WTC11 (cell line): ENCODE measurements around the gene TXNL4A.

ENCODE experiments used
- ARID4B ChIP-seq: sonication (generic); formaldehyde crosslinking; IDR thresholded peaks from 2 replicates; pipeline ENCODE4 v1.8.0; 2023; ENCODE audit warnings: missing genetic modification reagents, mild to moderate bottlenecking, borderline replicate concordance
- CBFB ChIP-seq: sonication (generic); formaldehyde crosslinking; IDR thresholded peaks from 2 replicates; pipeline ENCODE4 v1.8.1; 2022; ENCODE audit warnings: mild to moderate bottlenecking, low read depth, missing genetic modification reagents
- CREB1 ChIP-seq: sonication (generic); formaldehyde crosslinking; IDR thresholded peaks from 2 replicates; pipeline ENCODE4 v1.8.0; 2023; ENCODE audit warnings: mild to moderate bottlenecking, missing genetic modification reagents
- CTCF ChIP-seq: fragments of 200-600 bp; IDR thresholded peaks from 2 replicates; pipeline ENCODE4 v1.8.0; 2022; ENCODE audit warnings: antibody characterized with exemption
- E2F1 ChIP-seq: sonication (generic); formaldehyde crosslinking; IDR thresholded peaks from 2 replicates; pipeline ENCODE4 v1.8.0; 2022; ENCODE audit warnings: mild to moderate bottlenecking, missing genetic modification reagents
- E2F4 ChIP-seq: sonication (generic); formaldehyde crosslinking; IDR thresholded peaks from 2 replicates; pipeline ENCODE4 v1.8.1; 2022; ENCODE audit warnings: low read depth, mild to moderate bottlenecking, moderate library complexity, missing genetic modification reagents, borderline replicate concordance
- ELF4 ChIP-seq: sonication (generic); formaldehyde crosslinking; IDR thresholded peaks from 2 replicates; pipeline ENCODE4 v1.8.1; 2022; ENCODE audit warnings: low read depth, mild to moderate bottlenecking, moderate library complexity, missing genetic modification reagents
- MAX ChIP-seq: sonication (generic); formaldehyde crosslinking; IDR thresholded peaks from 2 replicates; pipeline ENCODE4 v1.8.0; 2022; ENCODE audit warnings: mild to moderate bottlenecking, missing genetic modification reagents
- MYBL2 ChIP-seq: sonication (generic); formaldehyde crosslinking; IDR thresholded peaks from 2 replicates; pipeline ENCODE4 v1.8.1; 2023; ENCODE audit warnings: mild to moderate bottlenecking, moderate library complexity, missing genetic modification reagents
- NFYB ChIP-seq: sonication (generic); formaldehyde crosslinking; conservative IDR thresholded peaks from 2 replicates; pipeline ENCODE4 v1.8.0; 2022; ENCODE audit warnings: low read depth, missing genetic modification reagents
- USF2 ChIP-seq: sonication (generic); formaldehyde crosslinking; IDR thresholded peaks from 2 replicates; pipeline ENCODE4 v1.8.1; 2023; ENCODE audit warnings: mild to moderate bottlenecking, missing genetic modification reagents, moderate library complexity
- ZBTB21 ChIP-seq: sonication (generic); formaldehyde crosslinking; IDR thresholded peaks from 2 replicates; pipeline ENCODE4 v1.8.1; 2023; ENCODE audit warnings: mild to moderate bottlenecking, missing genetic modification reagents, borderline replicate concordance
- ZMAT4 ChIP-seq: fragments of 250-450 bp; sonication (Bioruptor Pico); IDR thresholded peaks from 2 replicates; pipeline ENCODE4 v1.9.0; 2021; ENCODE audit warnings: mild to moderate bottlenecking
- ZNF219 ChIP-seq: sonication (generic); formaldehyde crosslinking; IDR thresholded peaks from 2 replicates; pipeline ENCODE4 v1.8.0; 2023; ENCODE audit warnings: missing genetic modification reagents, mild to moderate bottlenecking, borderline replicate concordance

GRCh38 chr18:80006724-80007123 lies 18.4 kb upstream of the TXNL4A start:
- TF ChIP-seq ZMAT4 (CRISPR knock-in tag) (no peak), ZBTB21 (CRISPR knock-in tag) (no peak), MYBL2 (CRISPR knock-in tag) (no peak), NFYB (CRISPR knock-in tag) (no peak), ARID4B (CRISPR knock-in tag) (no peak), CTCF (no peak), USF2 (no peak), ZNF219 (no peak), MAX (CRISPR knock-in tag) (0 out of 2 replicates have a peak, but pooled peaks have one; percentile 26), E2F4 (no peak), ELF4 (CRISPR knock-in tag) (no peak), CBFB (CRISPR knock-in tag) (no peak), CREB1 (CRISPR knock-in tag) (no peak), E2F1 (no peak)
